ENCODE measurements around the gene TMEM81.

DNA sequence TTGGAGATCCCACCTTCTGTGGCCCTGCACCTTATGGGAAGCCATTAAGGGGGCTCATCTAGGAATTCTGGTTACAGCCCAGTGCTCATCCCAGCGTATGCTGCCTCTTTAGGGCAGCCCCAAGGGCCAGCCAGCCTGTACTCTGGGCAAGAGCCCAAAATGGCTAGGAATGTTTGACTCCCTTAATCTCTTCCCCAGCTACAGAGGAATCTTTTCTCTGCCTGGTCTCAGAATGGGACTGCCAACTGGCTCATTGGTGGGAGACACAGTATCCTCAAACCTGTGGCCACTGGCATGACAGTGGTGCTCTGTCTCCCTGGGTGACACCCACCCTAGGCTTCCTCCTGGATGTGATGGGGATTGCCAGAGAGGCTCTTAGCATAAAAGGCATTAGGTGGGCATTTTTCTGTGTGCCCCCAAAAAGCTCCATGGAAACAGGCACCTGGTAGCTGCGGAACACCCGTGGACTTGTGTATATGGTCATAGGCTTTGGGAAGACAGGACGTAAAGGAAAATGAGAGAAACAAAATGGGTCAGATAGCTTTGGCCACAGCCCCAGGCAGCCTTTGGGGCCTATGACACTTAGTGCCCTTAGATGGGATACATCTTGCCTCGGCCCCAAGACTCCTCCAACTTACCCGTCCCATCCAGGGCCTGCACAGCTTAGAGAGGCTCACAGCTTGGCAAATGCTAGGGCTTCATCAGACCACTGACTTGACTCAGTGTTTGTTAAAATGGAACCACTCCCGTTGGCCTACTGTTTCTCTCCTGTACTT, 6.9 kb downstream of the TMEM81 start:
- TF ChIP-seq CTCF (conservative IDR thresholded peaks at IDR 0.05) (no peak), EZH2 (IDR thresholded peaks at IDR 0.05; ENCODE audit: low read depth) (no peak)

All from PC-9 (cell line).